Inferior parietal cortex (tissue), 1 donor: Measurements from ENCODE around the gene SEPHS2.
A peak's percentile ranks its signal among the peaks of the same experiment; 100 is the strongest.
"Not testable (repeated sequence)": the region's sequence is repeated elsewhere in the genome, so short reads cannot be mapped to it uniquely, and the experiment has no call there.

Source experiments
- DNase-seq: peaks from one replicate; pipeline ENCODE4 v3.0.0-alpha.2; 2016; ENCODE audit errors: extremely low spot score

The SEPHS2 gene, protein sequence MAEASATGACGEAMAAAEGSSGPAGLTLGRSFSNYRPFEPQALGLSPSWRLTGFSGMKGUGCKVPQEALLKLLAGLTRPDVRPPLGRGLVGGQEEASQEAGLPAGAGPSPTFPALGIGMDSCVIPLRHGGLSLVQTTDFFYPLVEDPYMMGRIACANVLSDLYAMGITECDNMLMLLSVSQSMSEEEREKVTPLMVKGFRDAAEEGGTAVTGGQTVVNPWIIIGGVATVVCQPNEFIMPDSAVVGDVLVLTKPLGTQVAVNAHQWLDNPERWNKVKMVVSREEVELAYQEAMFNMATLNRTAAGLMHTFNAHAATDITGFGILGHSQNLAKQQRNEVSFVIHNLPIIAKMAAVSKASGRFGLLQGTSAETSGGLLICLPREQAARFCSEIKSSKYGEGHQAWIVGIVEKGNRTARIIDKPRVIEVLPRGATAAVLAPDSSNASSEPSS

GRCh38 chr16:30445408-30446202 lies at the start of gene SEPHS2:
SEPHS2 (minus strand) TSS chr16:30445874; CDS start chr16:30445727, 147 bp downstream.
- peak; percentile 98 for DNase-seq

DNA sequence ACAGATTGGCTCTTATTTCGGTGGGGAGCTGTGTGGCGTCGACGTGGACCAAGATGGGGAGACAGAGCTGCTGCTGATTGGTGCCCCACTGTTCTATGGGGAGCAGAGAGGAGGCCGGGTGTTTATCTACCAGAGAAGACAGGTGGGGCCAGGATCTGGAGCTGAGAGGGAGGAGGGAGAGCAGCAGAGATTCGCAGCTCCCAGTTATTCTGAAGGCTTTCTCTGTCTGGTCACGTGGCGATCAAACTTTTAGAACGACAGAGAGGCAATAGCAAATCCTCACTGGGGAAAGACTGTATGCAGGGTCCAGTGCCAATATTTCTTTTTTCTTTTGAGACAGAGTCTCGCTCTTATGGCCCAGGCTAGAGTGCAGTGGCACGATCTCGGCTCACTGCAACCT lies 49.0 kb upstream of the SEPHS2 start:
- no peak for DNase-seq

- DNase-seq = no peak
Measured at GRCh38 chr16:30493941-30494488, 48.3 kb upstream of the SEPHS2 start.

- DNase-seq = peak; percentile 16
Measured at GRCh38 chr16:30491744-30492308, 46.2 kb upstream of the SEPHS2 start.

DNA sequence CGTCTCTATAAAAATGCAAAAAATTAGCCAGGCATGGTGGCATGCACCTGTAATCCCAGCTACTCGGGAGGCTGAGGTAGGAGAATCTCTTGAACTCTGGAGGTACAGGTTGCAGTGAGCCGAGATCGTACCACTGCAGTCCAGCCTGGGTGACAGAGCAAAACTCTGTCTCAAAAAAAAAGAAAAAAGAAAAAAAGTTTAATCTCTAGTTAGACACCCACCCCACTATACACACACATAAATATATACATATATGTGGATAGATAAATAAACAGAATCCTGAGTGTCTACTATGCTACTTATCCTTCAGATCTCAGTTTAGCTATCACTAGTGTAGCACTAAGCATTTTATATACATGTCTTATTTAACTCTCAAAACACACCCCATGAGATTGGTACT lies 45.6 kb upstream of the SEPHS2 start:
- no peak for DNase-seq

GRCh38 chr16:30490210-30490609 lies 44.5 kb upstream of the SEPHS2 start:
- DNase-seq = no peak

DNA sequence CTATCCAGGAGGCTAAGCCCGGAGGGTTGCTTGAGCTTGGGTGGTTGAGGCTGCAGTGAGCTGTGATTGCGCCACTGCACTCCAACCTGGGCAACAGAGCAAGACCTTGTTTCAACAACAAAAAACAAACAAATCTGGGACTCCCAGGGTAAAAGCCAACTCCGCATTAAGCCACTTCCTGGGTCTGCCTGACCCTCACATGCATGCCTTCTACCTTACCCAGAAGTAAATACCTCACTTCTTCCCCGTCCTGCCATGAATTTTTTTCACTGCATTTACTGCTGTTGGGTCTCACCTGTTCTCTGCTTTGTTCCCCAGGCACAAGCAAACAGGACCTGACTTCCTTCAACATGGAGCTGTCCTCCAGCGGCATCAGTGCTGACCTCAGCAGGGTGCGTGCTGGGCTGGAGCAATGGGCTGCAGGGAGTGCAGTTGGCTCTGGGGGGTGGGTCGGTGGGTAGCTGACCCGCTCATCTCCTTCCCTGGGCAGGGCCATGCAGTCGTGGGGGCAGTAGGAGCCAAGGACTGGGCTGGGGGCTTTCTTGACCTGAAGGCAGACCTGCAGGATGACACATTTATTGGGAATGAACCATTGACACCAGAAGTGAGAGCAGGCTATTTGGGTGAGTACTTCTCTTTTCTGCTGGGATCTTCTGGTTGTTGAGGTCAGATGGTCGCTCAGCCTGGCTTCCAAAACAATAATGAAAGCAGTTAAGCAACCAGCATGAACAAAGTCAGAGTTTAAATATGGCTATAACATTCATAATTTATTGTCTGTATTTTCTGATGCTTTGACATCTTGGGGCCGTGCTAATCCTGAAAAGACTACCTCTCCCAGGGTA lies 43.3 kb upstream of the SEPHS2 start:
- DNase-seq = no peak

GRCh38 chr16:30485818-30486436 lies 40.3 kb upstream of the SEPHS2 start:
- DNase-seq = no peak

DNA sequence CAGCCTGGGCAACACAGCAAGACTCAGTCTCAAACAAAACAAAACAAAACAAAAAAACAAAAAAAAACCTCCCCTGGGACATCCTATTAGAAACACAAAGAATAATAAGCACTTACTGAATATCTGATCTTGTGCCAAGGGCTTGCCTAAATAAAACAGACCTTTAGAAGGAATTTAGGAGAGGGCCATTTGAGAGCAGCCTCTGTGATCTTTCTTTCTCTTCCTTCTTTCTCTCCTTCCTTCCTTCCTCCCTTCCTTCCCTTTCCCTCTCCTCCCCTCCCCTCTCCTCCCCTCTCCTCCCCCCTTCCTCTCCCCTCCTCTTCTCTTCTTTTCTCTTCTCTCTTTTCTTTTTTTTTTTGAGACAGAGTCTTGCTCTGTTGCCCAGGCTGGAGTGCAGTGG lies 39.2 kb upstream of the SEPHS2 start:
- no peak for DNase-seq

DNA sequence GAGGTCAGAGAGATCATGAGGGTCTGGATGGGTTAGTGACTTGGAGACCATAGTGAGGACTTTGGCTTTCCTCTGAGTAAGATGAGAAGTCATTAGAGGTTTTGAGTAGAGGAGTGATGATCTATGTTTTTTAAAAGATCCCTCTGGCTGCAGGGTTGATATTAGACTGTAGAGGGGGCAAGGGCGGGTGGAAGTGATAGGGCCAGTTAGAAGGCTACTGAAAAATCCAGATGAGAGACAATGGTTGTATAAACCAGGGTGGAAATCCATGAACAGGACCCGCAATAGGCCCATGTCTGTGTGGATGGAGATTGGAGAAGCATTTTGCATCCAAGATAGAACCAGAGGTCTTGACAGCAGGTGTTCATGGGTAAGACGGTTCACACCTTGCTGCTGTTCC lies 36.7 kb upstream of the SEPHS2 start:
- no peak for DNase-seq

GRCh38 chr16:30481381-30481780 lies 35.7 kb upstream of the SEPHS2 start:
- DNase-seq = no peak

DNA sequence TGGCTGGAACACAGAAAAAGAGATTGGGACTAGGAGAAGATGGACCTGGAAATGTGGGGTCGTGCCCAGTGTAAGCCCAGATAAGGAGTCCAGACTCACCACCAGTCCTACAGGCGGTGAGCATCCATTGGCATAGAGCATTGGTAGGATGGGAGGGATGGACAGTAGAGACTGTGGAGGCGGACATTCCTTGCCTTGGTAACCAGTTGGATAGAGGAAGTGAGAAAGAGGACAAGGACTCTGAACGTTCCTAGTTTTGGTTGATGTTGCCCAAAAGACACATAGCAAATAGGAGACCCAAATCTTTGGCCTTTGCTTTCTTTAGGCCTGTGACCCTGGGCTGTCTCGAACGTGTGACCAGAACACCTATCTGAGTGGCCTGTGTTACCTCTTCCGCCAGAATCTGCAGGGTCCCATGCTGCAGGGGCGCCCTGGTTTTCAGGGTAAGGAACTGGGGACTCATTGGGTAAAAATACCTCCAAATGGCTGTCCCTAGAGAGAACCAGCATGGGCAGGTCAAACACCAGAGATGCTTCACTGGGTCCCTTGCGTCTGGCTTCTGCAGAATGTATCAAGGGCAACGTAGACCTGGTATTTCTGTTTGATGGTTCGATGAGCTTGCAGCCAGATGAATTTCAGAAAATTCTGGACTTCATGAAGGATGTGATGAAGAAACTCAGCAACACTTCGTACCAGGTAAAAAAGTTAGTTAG lies 33.2 kb upstream of the SEPHS2 start:
- DNase-seq = no peak

GRCh38 chr16:30477773-30478172 lies 32.1 kb upstream of the SEPHS2 start:
- not testable (repeated sequence) for DNase-seq

DNA sequence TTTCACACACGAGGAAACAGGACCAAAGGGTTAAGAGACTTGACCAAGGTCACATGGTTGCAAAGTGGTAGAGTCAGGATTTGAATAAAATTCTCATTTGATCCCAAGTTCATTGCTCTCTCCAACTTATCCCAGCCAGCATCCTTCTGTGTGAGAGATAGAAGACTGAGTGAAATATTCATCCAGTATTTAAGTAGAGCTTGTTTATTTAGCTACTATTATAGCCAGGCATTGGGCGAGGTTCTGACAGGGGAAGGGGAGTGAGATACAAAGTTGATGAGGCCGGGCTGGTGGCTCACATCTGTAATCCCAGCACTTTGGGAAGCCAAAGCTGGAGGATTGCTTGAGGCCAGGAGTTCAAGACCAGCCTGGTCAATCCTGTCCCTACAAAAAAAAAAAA lies 31.3 kb upstream of the SEPHS2 start:
- DNase-seq = no peak

GRCh38 chr16:30474684-30475083 lies 29.0 kb upstream of the SEPHS2 start:
- no peak for DNase-seq

GRCh38 chr16:30474074-30474452 lies 28.4 kb upstream of the SEPHS2 start:
- DNase-seq = no peak

DNA sequence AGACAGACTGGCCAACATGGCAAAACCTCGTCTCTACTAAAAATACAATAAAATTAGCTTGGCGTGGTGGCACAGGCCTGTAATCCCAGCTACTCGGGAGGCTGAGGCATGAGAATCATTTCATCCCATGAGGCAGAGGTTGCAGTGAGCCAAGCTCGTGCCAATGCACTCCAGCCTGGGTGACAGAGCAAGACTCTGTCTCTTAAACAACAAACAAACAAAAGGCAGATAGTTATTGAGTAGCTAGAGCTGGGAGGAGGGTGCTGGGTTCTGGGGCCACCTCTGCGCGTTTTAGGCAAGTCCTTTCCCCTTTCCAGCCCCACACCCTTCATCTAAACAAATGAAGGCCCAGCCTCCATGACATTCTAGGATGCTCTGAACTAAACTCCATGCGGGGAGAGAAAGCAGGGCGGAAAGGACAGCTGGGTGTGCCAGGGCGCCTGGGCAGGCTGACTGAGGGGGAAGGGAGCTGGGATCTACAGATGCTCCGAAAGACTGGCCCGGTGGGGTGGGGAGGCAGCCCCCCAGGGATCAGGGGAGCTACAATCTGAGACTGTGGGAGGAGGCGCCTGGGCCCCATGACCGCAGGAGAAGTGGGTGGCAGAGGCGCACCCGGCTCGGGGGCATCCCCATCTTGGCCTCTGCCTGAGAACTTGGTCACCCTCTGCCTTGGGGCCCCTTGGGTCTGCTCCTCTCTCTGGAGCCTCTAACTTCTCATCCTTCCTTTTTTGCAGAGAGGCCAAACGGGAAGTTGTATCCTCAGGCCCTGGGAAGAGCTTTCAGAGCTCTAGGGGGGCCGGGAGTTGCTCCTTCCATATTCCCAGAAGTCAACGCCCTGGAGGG lies 27.8 kb upstream of the SEPHS2 start:
- no peak for DNase-seq

DNA sequence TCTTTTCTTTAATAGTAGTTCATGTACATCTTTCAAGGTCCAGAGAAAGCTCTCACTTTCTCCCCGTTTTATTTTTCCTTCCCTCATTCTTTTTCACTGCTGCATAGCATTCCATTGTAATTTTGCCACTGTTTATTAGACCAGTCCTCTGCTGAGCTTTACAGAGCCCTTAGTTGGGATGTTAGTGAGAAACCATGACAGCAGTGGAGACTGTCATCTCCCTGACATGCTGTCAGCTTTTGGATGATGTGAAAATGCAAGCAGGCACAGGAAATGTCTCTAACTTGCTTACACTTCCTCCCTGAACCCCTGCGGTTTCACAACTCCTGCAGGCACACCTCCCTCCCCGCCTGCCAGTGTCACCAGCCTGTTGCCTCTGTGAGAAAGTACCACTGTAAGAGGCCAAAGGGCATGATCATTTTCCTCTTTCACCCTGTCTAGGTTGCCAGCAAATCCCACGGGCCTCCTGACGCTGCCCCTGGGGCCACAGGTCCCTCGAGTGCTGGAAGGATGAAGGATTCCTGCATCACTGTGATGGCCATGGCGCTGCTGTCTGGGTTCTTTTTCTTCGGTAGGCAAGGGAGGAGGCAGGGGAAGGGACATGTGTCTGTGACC lies 26.8 kb upstream of the SEPHS2 start, which contains the start of gene ITGAL:
Gene ITGAL (plus strand): TSS at position 415 of the 615 bp plus-strand sequence. CDS start 96 bp downstream, at position 511.
- DNase-seq = no peak

- DNase-seq = no peak
Measured at GRCh38 chr16:30470632-30470995, 24.9 kb upstream of the SEPHS2 start.
